ENCODE results near the gene AIPL1.

GRCh38 chr17:6462692-6463091 is 27.8 kb upstream of the AIPL1 start:
- TF ChIP-seq CTCF (IDR thresholded peaks at IDR 0.05 in 2 of 3, conservative IDR thresholded peaks at IDR 0.05 in 1 of 3; ENCODE audit: borderline replicate concordance in 1 of 3, insufficient read depth in 1 of 3, low read depth in 2 of 3, low read length in 2 of 3) (no peak), EZH2phosphoT487 (IDR thresholded peaks at IDR 0.05; ENCODE audit: borderline replicate concordance) (no peak), SP1 (IDR thresholded peaks at IDR 0.05; ENCODE audit: low read depth) (no peak), YY1 (IDR thresholded peaks at IDR 0.05; ENCODE audit: extremely low read depth, insufficient replicate concordance, low read depth, low read length) (no peak), POLR2A (IDR thresholded peaks at IDR 0.05; ENCODE audit: borderline replicate concordance, extremely low read depth, insufficient read depth, insufficient read length) (no peak), POLR2AphosphoS5 (IDR thresholded peaks at IDR 0.05; ENCODE audit: low read depth, low read length) (no peak), CBX3 (IDR thresholded peaks at IDR 0.05; ENCODE audit: low read depth) (no peak), CEBPB (IDR thresholded peaks at IDR 0.05; ENCODE audit: low read depth) (no peak), MAX (IDR thresholded peaks at IDR 0.05) (no peak), ATF3 (IDR thresholded peaks at IDR 0.05) (no peak), SRF (IDR thresholded peaks at IDR 0.05; ENCODE audit: low read depth) (no peak), EZH2 (IDR thresholded peaks at IDR 0.05) (no peak), JUND (IDR thresholded peaks at IDR 0.05) (no peak), EGR1 (IDR thresholded peaks at IDR 0.05; ENCODE audit: low read depth) (no peak)
